Measurements from ENCODE around the gene ZNF93.

GRCh38 chr19:19948800-19949199 is 48.1 kb downstream of the ZNF93 start:
- TF ChIP-seq, protein P1, sequence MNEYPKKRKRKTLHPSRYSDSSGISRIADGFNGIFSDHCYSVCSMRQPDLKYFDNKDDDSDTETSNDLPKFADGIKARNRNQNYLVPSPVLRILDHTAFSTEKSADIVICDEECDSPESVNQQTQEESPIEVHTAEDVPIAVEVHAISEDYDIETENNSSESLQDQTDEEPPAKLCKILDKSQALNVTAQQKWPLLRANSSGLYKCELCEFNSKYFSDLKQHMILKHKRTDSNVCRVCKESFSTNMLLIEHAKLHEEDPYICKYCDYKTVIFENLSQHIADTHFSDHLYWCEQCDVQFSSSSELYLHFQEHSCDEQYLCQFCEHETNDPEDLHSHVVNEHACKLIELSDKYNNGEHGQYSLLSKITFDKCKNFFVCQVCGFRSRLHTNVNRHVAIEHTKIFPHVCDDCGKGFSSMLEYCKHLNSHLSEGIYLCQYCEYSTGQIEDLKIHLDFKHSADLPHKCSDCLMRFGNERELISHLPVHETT (CRISPR knock-in tag; conservative IDR thresholded peaks at IDR 0.05 in 1 of 2, IDR thresholded peaks at IDR 0.05 in 1 of 2): no peak
- TF ChIP-seq CEBPB (tag; IDR thresholded peaks at IDR 0.05) (no peak), MAZ (CRISPR knock-in tag; conservative IDR thresholded peaks at IDR 0.05 in 1 of 2, IDR thresholded peaks at IDR 0.05 in 1 of 2) (no peak), RBBP5 (IDR thresholded peaks at IDR 0.05; ENCODE audit: borderline replicate concordance, insufficient read depth, low read length, poor library complexity, severe bottlenecking) (no peak), CREM (IDR thresholded peaks at IDR 0.05; ENCODE audit: low read depth) (no peak), HINFP (tag; conservative IDR thresholded peaks at IDR 0.05; ENCODE audit: low read depth) (no peak), ESRRA (IDR thresholded peaks at IDR 0.05; ENCODE audit: borderline replicate concordance, low read depth) (no peak), EZH2 (IDR thresholded peaks at IDR 0.05; ENCODE audit: borderline replicate concordance, low read depth, low read length) (no peak), POLR2A (conservative IDR thresholded peaks at IDR 0.05) (no peak), HIVEP1 (CRISPR knock-in tag; IDR thresholded peaks at IDR 0.05) (no peak)
- TF ChIP-seq, protein P2, sequence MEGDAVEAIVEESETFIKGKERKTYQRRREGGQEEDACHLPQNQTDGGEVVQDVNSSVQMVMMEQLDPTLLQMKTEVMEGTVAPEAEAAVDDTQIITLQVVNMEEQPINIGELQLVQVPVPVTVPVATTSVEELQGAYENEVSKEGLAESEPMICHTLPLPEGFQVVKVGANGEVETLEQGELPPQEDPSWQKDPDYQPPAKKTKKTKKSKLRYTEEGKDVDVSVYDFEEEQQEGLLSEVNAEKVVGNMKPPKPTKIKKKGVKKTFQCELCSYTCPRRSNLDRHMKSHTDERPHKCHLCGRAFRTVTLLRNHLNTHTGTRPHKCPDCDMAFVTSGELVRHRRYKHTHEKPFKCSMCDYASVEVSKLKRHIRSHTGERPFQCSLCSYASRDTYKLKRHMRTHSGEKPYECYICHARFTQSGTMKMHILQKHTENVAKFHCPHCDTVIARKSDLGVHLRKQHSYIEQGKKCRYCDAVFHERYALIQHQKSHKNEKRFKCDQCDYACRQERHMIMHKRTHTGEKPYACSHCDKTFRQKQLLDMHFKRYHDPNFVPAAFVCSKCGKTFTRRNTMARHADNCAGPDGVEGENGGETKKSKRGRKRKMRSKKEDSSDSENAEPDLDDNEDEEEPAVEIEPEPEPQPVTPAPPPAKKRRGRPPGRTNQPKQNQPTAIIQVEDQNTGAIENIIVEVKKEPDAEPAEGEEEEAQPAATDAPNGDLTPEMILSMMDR (IDR thresholded peaks at IDR 0.05 in 2 of 3, conservative IDR thresholded peaks at IDR 0.05 in 1 of 3; ENCODE audit: insufficient read depth in 2 of 3, low read depth in 1 of 3, low read length in 3 of 3): no peak

All from K562 (cell line).